IMR-90 (cell line): ENCODE results near the gene GMNC.

Experiments used
- BHLHE40 ChIP-seq: fragments of 150-350 bp; IDR thresholded peaks from 2 replicates; pipeline ENCODE4 v1.6.1; 2016; ENCODE audit warnings: mild to moderate bottlenecking, low read depth, low read length
- CEBPB ChIP-seq: IDR thresholded peaks from 2 replicates; pipeline ENCODE4 v1.6.1; 2012; ENCODE audit warnings: low read depth, low read length, improper control_type of control experiment
- ELK1 ChIP-seq: fragments of 150-350 bp; IDR thresholded peaks from 2 replicates; pipeline ENCODE4 v1.6.1; 2016; ENCODE audit warnings: low read depth, mild to moderate bottlenecking, low read length, moderate library complexity, borderline replicate concordance
- FOS ChIP-seq: fragments of 150-350 bp; IDR thresholded peaks from 2 replicates; pipeline ENCODE4 v1.6.1; 2016; ENCODE audit warnings: low read depth, low read length
- MAFK ChIP-seq: IDR thresholded peaks from 2 replicates; pipeline ENCODE4 v1.6.1; 2012; ENCODE audit warnings: low read depth, low read length, improper control_type of control experiment
- MAZ ChIP-seq: IDR thresholded peaks from 2 replicates; pipeline ENCODE4 v1.6.1; 2012; ENCODE audit warnings: low read depth, mild to moderate bottlenecking, low read length, improper control_type of control experiment, moderate library complexity, borderline replicate concordance
- MXI1 ChIP-seq: IDR thresholded peaks from 2 replicates; pipeline ENCODE4 v1.6.1; 2012; ENCODE audit warnings: low read depth, mild to moderate bottlenecking, low read length, moderate library complexity, borderline replicate concordance
- POLR2A ChIP-seq: IDR thresholded peaks from 2 replicates; pipeline ENCODE4 v1.6.1; 2012; ENCODE audit warnings: mild to moderate bottlenecking, low read depth, low read length
- RAD21 ChIP-seq: IDR thresholded peaks from 2 replicates; pipeline ENCODE4 v1.6.1; 2012; ENCODE audit warnings: low read length, improper control_type of control experiment
- RCOR1 ChIP-seq: IDR thresholded peaks from 2 replicates; pipeline ENCODE4 v1.6.1; 2012; ENCODE audit warnings: mild to moderate bottlenecking, low read length, improper control_type of control experiment; ENCODE audit not compliant: insufficient replicate concordance
- RFX5 ChIP-seq: IDR thresholded peaks from 2 replicates; pipeline ENCODE4 v1.8.0; 2012; ENCODE audit warnings: low read depth, mild to moderate bottlenecking, low read length, moderate library complexity
- SMC3 ChIP-seq: fragments of 150-350 bp; IDR thresholded peaks from 2 replicates; pipeline ENCODE4 v1.6.1; 2016; ENCODE audit warnings: low read depth, mild to moderate bottlenecking, antibody characterized with exemption, low read length, moderate library complexity
- USF2 ChIP-seq: fragments of 150-350 bp; IDR thresholded peaks from 2 replicates; pipeline ENCODE4 v1.6.1; 2017; ENCODE audit warnings: mild to moderate bottlenecking, antibody characterized with exemption, low read length, low read depth
- TF ChIP-seq, protein P1 (sequence below): conservative IDR thresholded peaks from 2 replicates; pipeline ENCODE4 v1.5.1; 2012; ENCODE audit warnings: mild to moderate bottlenecking, low read depth, low read length, improper control_type of control experiment

GRCh38 chr3:190883973-190884832, 21.7 kb upstream of the GMNC start:
- no peak for TF ChIP-seq BHLHE40
- no peak for TF ChIP-seq MXI1
- no peak for TF ChIP-seq POLR2A
- TF ChIP-seq ELK1: no peak
- TF ChIP-seq, protein P1, sequence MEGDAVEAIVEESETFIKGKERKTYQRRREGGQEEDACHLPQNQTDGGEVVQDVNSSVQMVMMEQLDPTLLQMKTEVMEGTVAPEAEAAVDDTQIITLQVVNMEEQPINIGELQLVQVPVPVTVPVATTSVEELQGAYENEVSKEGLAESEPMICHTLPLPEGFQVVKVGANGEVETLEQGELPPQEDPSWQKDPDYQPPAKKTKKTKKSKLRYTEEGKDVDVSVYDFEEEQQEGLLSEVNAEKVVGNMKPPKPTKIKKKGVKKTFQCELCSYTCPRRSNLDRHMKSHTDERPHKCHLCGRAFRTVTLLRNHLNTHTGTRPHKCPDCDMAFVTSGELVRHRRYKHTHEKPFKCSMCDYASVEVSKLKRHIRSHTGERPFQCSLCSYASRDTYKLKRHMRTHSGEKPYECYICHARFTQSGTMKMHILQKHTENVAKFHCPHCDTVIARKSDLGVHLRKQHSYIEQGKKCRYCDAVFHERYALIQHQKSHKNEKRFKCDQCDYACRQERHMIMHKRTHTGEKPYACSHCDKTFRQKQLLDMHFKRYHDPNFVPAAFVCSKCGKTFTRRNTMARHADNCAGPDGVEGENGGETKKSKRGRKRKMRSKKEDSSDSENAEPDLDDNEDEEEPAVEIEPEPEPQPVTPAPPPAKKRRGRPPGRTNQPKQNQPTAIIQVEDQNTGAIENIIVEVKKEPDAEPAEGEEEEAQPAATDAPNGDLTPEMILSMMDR: peak; percentile 87
- peak; percentile 82 for TF ChIP-seq SMC3
- TF ChIP-seq RCOR1: no peak
- peak; percentile 70 for TF ChIP-seq RAD21
- no peak for TF ChIP-seq CEBPB
- no peak for TF ChIP-seq RFX5
- TF ChIP-seq MAFK: no peak
- TF ChIP-seq USF2: no peak
- no peak for TF ChIP-seq FOS
- TF ChIP-seq MAZ: no peak
